NCI-H2081 treated with DMSO at 0.1 percent for 48 hours (cell line): ENCODE measurements around the gene XIST.
"Not testable (repeated sequence)": the region's sequence is repeated elsewhere in the genome, so short reads cannot be mapped to it uniquely, and the experiment has no call there.

Experiments used
- DNase-seq: peaks from one replicate; lab custom pipeline; 2025; lab: John Stamatoyannopoulos, UW

Gene XIST

GRCh38 chrX:73852467-73852866 is at the start of gene XIST:
XIST (minus strand) TSS chrX:73852714.
- DNase-seq = peak; percentile 76

DNA sequence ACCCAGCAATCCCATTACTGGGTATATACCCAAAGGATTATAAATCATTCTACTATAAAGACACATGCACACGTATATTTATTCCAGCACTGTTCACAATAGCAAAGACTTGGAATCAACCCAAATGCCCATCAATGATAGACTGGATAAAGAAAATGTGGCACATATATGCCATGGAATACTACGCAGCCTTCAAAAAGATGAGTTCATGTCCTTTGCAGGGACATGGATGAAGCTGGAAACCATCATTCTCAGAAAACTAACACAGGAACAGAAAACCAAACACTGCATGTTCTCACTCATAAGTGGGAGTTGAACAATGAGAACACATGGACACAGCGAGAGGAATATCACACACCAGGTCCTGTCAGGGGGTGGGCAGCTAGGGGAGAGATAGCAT is 45.8 kb upstream of the XIST start:
- DNase-seq = not testable (repeated sequence)

- DNase-seq = not testable (repeated sequence)
Observed at GRCh38 chrX:73892515-73893090, 40.1 kb upstream of the XIST start.

DNA sequence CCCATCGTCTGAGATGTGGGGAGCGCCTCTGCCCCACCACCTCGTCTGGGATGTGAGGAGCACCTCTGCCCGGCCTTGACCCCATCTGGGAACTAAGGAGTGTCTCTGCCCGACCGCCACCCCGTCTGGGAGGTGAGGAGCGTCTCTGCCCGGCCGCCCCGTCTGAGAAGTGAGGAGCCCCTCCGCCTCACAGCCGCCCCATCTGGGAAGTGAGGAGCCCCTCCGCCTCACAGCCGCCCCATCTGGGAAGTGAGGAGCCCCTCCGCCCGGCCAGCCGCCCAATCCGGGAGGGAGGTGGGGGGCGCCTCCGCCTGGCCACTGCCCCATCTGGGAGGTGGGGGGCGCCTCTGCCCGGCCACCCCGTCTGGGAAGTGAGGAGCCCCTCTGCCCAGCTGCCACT is 29.7 kb upstream of the XIST start:
- not testable (repeated sequence) for DNase-seq

DNA sequence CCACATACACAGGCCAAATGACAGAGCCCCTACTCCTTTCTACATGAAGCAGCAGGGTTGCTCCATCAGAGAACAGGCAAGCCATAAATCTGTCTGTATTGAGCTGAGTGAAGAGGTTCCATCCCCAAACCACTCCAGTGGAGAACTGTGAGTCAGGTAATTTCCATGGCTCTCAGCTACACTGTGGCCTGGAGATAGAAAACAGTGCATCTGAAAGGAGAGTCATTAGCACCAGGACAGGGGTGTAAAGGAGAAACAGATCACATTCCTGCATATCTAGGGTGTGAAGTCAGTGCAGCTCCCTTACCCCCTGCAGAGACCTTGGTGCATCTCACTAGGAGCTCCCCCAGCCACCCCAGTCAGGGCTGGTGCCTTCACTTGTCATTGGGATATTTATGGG is 25.2 kb upstream of the XIST start:
- no peak for DNase-seq

- DNase-seq = no peak
Observed at GRCh38 chrX:73876911-73877310, 24.4 kb upstream of the XIST start.

DNA sequence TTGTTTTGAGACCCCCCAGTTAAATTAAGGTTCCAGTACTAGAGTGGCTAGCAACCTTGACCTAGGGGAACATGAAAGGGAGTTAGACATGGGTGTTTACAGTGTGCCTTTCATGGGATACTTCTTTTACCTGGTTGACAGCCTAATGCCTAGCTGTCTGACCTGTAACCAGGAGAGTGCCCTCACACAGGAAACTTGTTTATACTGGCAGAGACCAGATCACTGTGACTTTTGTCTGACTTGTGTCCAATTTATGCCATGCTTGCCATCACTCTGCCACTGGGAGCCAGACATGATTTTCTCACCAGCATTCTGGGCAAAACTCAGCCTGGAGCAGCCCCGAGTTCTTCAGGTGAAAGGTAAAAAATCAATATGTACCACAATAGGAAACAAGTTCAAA is 16.4 kb upstream of the XIST start:
- DNase-seq = no peak

DNA sequence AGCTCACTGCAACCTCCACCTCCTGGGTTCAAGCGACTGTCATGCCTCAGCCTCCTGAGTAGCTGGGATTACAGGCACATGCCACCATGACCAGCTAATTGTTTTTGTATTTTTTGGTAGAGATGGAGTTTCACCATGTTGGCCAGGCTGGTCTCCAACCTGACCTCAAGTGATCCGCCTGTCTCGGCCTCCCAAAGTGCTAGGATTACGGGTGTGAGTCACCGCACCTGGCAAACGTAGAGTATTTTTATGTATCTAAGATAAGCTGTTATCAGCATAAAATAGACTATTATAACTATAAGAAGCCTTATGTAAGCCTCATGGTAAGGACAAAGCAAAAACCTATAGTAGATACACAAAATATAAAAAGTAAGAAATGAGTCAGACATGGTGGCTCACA is 14.6 kb upstream of the XIST start:
- DNase-seq = no peak

GRCh38 chrX:73863852-73864251 is 11.3 kb upstream of the XIST start:
- no peak for DNase-seq

DNA sequence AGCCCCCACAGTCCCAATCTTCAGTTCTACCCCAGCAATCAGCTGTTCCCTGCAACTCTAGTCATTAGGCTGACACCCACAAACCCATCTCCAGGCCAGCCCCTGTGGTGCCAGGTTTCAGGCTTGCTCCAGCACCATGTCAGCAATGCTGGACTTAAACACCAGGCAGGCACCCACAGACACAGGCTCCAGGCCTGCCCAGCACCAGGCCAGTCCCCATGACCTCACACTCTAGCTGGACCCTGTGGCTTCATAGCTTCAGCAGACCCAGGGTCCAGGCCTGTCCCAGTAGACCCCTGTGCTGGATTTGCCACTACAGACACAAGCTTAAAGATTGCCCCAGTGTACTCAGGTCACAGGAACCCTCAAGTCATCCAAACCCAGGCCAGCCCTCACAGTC is 10.8 kb upstream of the XIST start:
- no peak for DNase-seq

DNA sequence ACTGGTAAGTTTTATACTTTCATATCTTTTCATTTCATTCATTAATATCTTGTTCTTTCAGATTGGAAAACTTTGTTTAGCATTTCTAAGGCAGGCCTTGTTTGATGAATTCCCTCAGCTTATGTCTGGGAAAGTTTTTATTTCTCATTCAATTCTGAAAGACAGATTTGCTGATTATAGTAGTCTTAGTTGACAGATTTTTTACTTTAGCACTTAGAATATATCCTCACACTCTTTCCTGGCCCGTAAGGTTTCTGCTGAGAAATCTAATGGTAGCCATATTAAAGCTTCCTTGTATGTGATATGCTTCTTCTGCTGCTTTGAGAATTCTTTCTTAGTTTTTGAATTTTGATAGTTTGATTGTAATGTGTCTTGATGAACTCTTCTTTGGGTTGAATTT is 7.1 kb upstream of the XIST start:
- DNase-seq = no peak

DNA sequence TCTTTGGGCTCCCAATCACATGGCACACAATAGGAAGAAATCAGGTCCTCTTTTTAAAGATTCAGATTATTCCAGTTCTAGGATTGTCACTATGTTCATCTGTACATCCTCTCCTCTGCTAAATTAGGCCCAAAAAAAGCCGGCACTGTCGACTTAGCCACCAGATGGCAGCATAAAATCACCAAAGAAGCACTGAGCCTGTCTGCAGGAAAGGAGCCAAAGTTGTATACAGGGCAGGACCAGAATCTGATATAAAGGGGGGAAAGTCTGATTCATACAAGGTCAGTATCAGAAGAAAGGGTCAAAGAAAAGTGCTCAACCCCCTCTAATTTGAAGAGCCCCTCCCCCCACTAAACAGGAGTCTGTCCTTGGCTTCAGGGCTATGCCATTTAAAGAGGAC is 3.0 kb upstream of the XIST start:
- peak; percentile 5 for DNase-seq

- DNase-seq = no peak
Observed at GRCh38 chrX:73852022-73852421, 492 bp downstream of the XIST start.

- peak; percentile 88 for DNase-seq
Observed at GRCh38 chrX:73851014-73852009, 1.2 kb downstream of the XIST start.

DNA sequence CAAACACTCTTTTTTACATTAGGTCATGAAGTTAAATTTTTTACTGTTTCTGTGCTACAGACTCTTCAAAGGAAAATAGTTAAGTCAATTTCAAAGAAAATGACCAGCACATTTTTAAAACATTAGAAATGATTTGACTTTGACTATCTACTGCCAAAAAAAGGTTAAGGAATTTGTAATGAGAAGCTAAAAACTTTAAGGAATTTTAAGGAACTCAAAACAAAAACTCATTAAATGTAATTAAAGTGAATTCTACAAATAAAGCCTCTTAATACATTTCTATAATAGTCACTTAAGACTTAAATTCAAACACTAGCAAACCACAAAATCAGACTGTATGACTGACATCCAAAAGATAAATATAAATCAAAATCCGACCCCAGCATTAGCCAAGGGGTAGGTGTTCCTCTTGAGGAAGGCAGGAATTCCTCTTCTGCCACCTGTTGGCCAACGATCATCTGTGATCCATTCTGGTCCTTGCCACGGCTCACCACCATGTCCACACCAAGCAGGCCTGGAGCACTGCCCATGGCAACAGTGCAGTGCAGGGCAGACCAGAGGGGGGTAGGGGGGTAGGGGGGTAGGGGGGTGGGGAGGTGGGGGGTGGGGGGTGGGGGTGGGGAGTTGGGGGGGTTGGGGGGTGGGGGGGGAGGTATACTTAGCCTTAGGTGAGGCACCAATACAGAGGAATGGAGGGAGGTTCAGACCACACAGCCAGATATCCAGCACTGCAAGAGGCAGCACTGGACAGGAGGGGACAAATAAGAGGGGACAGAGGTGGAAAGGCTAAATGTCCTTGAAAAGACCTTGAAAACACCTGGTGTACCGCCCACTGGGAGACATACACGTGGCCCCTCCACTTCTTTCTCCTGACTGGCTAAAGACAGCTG is 2.1 kb downstream of the XIST start:
- no peak for DNase-seq

DNA sequence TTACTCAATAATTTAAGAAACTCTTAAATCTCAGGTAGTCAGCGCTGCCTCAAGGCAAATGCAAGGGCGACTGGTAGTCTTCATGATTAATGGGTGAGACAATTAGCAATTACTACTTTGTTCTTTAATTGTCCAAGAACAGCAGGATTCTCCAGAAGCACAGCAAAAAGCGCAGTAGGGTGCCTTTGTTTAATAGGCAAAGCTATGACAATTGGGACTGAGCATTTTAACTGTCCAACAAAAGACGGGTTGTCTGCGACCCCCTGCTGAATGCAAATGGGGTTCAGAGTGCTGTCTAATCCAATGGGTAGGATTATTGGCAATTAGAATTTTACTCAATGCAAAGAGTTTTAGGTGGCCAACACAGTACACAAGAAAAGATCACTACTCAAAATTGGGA is 3.4 kb downstream of the XIST start:
- DNase-seq = no peak

DNA sequence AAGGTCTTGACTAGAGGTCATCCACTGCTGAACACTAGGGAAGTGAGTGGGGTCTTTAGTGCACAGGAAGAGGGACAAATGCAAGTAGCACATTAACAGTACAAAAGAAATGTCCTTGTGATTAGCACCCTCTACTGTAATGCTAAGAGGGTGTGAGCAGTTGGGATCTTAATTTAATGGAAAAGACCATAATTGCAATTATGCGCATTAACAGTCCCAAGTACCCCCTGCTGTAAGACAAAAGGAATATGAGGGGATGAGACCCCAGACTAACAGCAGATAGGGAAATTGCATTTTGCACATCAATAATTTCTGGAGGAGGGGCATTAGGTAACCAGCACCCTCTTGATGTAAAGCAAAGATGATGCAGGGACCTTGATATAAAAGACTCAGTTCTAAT is 4.5 kb downstream of the XIST start:
- DNase-seq = no peak

DNA sequence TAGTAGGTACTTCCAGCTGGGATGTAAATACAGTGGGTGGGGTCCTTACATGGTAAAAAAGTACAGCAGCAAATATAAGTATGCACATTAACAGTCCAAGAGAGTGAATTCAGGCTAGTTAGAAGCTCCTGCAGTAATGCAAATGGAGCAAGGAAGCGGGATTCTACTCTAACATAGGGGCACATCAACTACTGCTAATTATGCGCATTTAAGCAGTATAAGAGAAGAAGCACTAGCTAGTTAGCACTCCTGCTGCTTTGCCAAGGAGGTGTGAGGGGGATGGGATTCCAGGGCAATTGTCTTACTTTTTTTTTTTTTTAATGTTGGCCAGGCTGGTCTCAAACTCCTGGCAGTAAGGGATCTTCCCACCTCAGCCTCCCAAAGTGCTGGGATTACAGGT is 5.4 kb downstream of the XIST start:
- DNase-seq = no peak

DNA sequence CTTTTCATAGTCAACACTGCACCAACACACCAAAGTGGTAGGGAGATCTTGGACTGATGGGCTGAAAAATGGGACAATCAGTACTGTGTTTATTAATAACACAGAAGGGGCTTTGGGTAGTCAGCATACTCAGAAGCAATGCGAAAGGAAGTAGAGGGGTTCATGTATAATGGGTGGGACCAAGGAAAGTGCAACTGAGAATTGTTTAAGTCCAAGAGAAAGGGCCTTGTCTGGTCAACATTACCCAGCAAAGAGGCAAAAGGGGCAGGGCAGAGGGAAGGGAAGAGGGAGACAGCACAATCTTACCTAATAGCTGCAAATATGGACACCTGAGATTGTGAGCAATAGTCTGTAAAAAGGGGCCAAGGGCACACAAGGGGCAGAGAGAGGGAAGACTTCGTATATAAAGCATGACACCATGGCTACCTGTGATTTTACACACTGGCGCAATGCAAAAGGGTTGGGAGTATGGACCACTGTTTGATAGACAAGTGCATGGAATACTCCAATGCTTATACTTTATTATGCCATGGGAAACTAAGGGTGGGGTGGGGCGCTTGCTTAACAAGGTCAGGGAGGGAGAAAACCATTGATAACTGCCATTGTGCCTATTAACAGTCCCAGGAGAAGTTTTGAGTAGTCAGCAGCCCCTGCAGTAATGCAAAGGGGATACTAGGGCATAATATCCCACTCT is 9.8 kb downstream of the XIST start:
- no peak for DNase-seq

- no peak for DNase-seq
Observed at GRCh38 chrX:73841337-73841736, 11.2 kb downstream of the XIST start.

DNA sequence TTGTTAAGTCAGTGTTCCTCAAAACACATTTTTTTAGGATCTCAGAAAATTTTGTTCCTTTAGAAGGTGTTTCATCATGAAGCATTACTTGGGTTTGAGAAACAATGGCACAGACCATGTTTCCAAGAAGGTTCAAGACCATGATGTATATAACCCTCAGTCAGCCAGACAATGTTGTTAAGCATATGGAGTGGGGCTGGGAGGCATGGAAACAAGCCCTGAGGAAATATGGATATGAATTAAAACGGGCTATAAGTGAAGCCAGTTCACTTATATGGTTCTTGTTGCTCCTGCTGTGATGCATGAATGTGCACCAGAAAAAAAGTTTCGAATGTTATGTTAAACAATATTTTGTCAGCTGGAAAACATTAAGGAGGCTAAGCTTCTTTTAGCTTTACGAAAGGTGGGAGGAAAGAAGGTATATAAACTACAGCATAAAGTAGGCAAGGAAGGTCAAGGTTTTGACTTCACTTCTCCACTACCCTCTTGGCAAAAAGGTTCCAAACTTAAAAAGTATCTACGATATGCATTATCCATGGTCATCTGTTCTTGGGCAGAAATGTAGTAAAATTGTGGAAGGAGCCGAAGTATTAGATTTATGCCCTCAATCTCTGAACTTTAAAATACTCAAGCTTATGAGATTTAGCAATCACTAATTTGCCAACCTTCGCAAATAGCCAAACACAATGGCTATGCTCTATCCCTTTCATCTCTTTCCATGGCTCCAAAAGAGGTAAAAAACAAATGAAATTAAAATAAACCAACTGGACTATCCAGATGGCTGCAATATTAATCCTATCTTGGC is 12.2 kb downstream of the XIST start:
- DNase-seq = no peak
